ENCODE measurements around the gene ZBTB45.

DNA sequence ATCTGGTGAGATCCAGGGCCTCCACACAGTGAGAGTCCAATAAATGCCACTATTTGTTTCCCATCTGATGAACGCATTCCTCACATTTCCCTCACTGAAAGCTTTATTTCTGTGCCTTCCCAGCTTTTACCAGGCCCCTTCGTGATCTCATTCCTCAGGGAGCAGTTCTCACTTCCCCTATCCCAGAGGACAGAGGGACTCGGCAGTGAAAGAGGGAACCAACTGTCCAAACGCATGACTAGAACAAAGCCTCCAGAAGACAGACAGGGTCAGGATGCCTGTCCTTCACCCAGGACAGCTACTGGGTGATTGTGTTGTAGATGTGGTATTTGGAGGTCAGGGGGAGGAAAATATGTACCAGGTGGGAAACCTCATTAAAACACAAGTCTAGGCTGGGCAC lies 2.0 kb upstream of the ZBTB45 start:
- no peak for TF ChIP-seq CTCF (IDR thresholded peaks at IDR 0.05)
- no peak for TF ChIP-seq EZH2 (IDR thresholded peaks at IDR 0.05; ENCODE audit: borderline replicate concordance, insufficient read depth, low read depth, low read length, poor library complexity, severe bottlenecking)
